Measurements from ENCODE around the gene FICD.
A peak's percentile ranks its signal among the peaks of the same experiment; 100 is the strongest.
"Not testable (repeated sequence)": the region's sequence is repeated elsewhere in the genome, so short reads cannot be mapped to it uniquely, and the experiment has no call there.

The FICD gene

GRCh38 chr12:108514973-108515814 is at the start of gene FICD:
Gene FICD (plus strand): TSS chr12:108515277. CDS start chr12:108516973, 1,696 bp downstream.
- peak; percentile 98 for DNase-seq (ENCODE audit: low spot score)

GRCh38 chr12:108465417-108465816 is 49.7 kb upstream of the FICD start:
- no peak for DNase-seq (ENCODE audit: low spot score)

GRCh38 chr12:108468196-108468968 is 46.7 kb upstream of the FICD start:
- DNase-seq (ENCODE audit: low spot score) = peak; percentile 41

- no peak for DNase-seq (ENCODE audit: low spot score)
These were observed 41.5 kb upstream of the FICD start for GRCh38 chr12:108473400-108474055.

- DNase-seq (ENCODE audit: low spot score) = no peak
These were observed 39.7 kb upstream of the FICD start for GRCh38 chr12:108475396-108475795.

GRCh38 chr12:108477055-108477880 is 37.8 kb upstream of the FICD start:
- DNase-seq (ENCODE audit: low spot score) = no peak

- no peak for DNase-seq (ENCODE audit: low spot score)
These were observed 37.2 kb upstream of the FICD start for GRCh38 chr12:108477881-108478259.

- DNase-seq (ENCODE audit: low spot score) = no peak
These were observed 36.4 kb upstream of the FICD start for GRCh38 chr12:108478611-108479206.

- DNase-seq (ENCODE audit: low spot score) = no peak
These were observed 35.6 kb upstream of the FICD start for GRCh38 chr12:108479364-108480070.

GRCh38 chr12:108482717-108483212 is 32.3 kb upstream of the FICD start:
- DNase-seq (ENCODE audit: low spot score) = no peak

GRCh38 chr12:108483213-108484059 is 31.6 kb upstream of the FICD start:
- DNase-seq (ENCODE audit: low spot score) = no peak

GRCh38 chr12:108484431-108484830 is 30.6 kb upstream of the FICD start:
- no peak for DNase-seq (ENCODE audit: low spot score)

- no peak for DNase-seq (ENCODE audit: low spot score)
These were observed 30.2 kb upstream of the FICD start for GRCh38 chr12:108484845-108485244.

- not testable (repeated sequence) for DNase-seq (ENCODE audit: low spot score)
These were observed 29.7 kb upstream of the FICD start for GRCh38 chr12:108485371-108485770.

GRCh38 chr12:108487029-108487428 is 28.0 kb upstream of the FICD start:
- not testable (repeated sequence) for DNase-seq (ENCODE audit: low spot score)

GRCh38 chr12:108491256-108491655 is 23.8 kb upstream of the FICD start:
- DNase-seq (ENCODE audit: low spot score) = no peak

- DNase-seq (ENCODE audit: low spot score) = peak; percentile 42
These were observed 20.0 kb upstream of the FICD start for GRCh38 chr12:108495054-108495453.

- DNase-seq (ENCODE audit: low spot score) = no peak
These were observed 19.1 kb upstream of the FICD start for GRCh38 chr12:108495823-108496579.

GRCh38 chr12:108498136-108498535 is 16.9 kb upstream of the FICD start:
- DNase-seq (ENCODE audit: low spot score) = no peak

Measured in HuH-7 (cell line).